ENCODE results near the gene CDH8. TPM values are rescaled to one million over a fixed set of nuclear protein-coding genes. Genes with fewer than 3 reads are reported as not detected.
A peak's percentile ranks its signal among the peaks of the same experiment; 100 is the strongest.

The CDH8 gene
- total RNA-seq (2014; rRNA removed; shearing (Covaris generic)), result 0.59 and 1.7 TPM in 2 replicates

- DNase-seq (ENCODE audit: low read depth), result peak; percentile 20
These were observed at the start of gene CDH8 for GRCh38 chr16:62036101-62036801. Gene CDH8 (minus strand): TSS chr16:62036438. CDS start chr16:62021403, 15,035 bp downstream.

- peak; percentile 47 for DNase-seq (ENCODE audit: low read depth)
These were observed 43.0 kb upstream of the CDH8 start for GRCh38 chr16:62079236-62079635.

GRCh38 chr16:62077998-62078397 lies 41.8 kb upstream of the CDH8 start:
- peak; percentile 8 for DNase-seq (ENCODE audit: low read depth)

GRCh38 chr16:62076886-62077285 lies 40.6 kb upstream of the CDH8 start:
- no peak for DNase-seq (ENCODE audit: low read depth)

GRCh38 chr16:62068747-62069146 lies 32.5 kb upstream of the CDH8 start:
- DNase-seq (ENCODE audit: low read depth), result peak; percentile 7

- no peak for DNase-seq (ENCODE audit: low read depth)
These were observed 31.7 kb upstream of the CDH8 start for GRCh38 chr16:62067981-62068380.

GRCh38 chr16:62067182-62067581 lies 30.9 kb upstream of the CDH8 start:
- no peak for DNase-seq (ENCODE audit: low read depth)

GRCh38 chr16:62066747-62067146 lies 30.5 kb upstream of the CDH8 start:
- no peak for DNase-seq (ENCODE audit: low read depth)

GRCh38 chr16:62064173-62064572 lies 27.9 kb upstream of the CDH8 start:
- DNase-seq (ENCODE audit: low read depth), result no peak

- DNase-seq (ENCODE audit: low read depth), result no peak
These were observed 23.9 kb upstream of the CDH8 start for GRCh38 chr16:62060089-62060488.

GRCh38 chr16:62059527-62059926 lies 23.3 kb upstream of the CDH8 start:
- no peak for DNase-seq (ENCODE audit: low read depth)

GRCh38 chr16:62058412-62058811 lies 22.2 kb upstream of the CDH8 start:
- no peak for DNase-seq (ENCODE audit: low read depth)

- DNase-seq (ENCODE audit: low read depth), result no peak
These were observed 15.7 kb upstream of the CDH8 start for GRCh38 chr16:62051942-62052341.

GRCh38 chr16:62050793-62051192 lies 14.6 kb upstream of the CDH8 start:
- no peak for DNase-seq (ENCODE audit: low read depth)

GRCh38 chr16:62046801-62047200 lies 10.6 kb upstream of the CDH8 start:
- DNase-seq (ENCODE audit: low read depth), result no peak

- peak; percentile 54 for DNase-seq (ENCODE audit: low read depth)
These were observed 5.2 kb upstream of the CDH8 start for GRCh38 chr16:62041401-62041800.

GRCh38 chr16:62038646-62039045 lies 2.4 kb upstream of the CDH8 start:
- no peak for DNase-seq (ENCODE audit: low read depth)

- DNase-seq (ENCODE audit: low read depth), result no peak
These were observed 2.0 kb upstream of the CDH8 start for GRCh38 chr16:62038225-62038624.

GRCh38 chr16:62036802-62037135 lies 531 bp upstream of the CDH8 start:
- no peak for DNase-seq (ENCODE audit: low read depth)

- peak; percentile 16 for DNase-seq (ENCODE audit: low read depth)
These were observed 834 bp downstream of the CDH8 start for GRCh38 chr16:62035115-62036092.

- peak; percentile 23 for DNase-seq (ENCODE audit: low read depth)
These were observed 1.8 kb downstream of the CDH8 start for GRCh38 chr16:62034231-62035114.

- no peak for DNase-seq (ENCODE audit: low read depth)
These were observed 3.2 kb downstream of the CDH8 start for GRCh38 chr16:62033065-62033464.

Data from M059J (cell line).